Aorta (tissue), 5 donors: ENCODE measurements around the gene ETV5. TPM values are rescaled to one million over a fixed set of nuclear protein-coding genes. Genes with fewer than 3 reads are reported as not detected.
"Not testable (repeated sequence)": the region's sequence is repeated elsewhere in the genome, so short reads cannot be mapped to it uniquely, and the experiment has no call there.

Experiments used
- ATAC-seq: fragments of 200-7000 bp; cut with Tn5 transposase; one replicate; pipeline ENCODE4 v1.9.1; 2022; ENCODE audit warnings: moderate library complexity; ENCODE audit not compliant: low FRiP score
- DNase-seq, 2 donors: peaks; one replicate each; pipeline ENCODE4 v3.0.0-alpha.2; 2020
- H3K27ac ChIP-seq, 2 donors: one replicate each; pipeline ENCODE4 v1.5.1; 2013; ENCODE audit warnings: low read length in 2 of 2, mild to moderate bottlenecking in 2 of 2, moderate library complexity in 2 of 2, control low read depth in 1 of 2, inconsistent platforms in 1 of 2, low read depth in 1 of 2
- H3K27me3 ChIP-seq, 2 donors: one replicate each; pipeline ENCODE4 v1.6.1; 2013; ENCODE audit warnings: control low read depth in 1 of 2, low read length in 1 of 2, mild to moderate bottlenecking in 1 of 2, moderate library complexity in 1 of 2; ENCODE audit not compliant: insufficient read depth in 2 of 2, control insufficient read depth in 1 of 2
- H3K36me3 ChIP-seq, 2 donors: one replicate each; pipeline ENCODE4 v1.6.1; 2013; ENCODE audit warnings: control low read depth in 1 of 2, low read length in 1 of 2, mild to moderate bottlenecking in 1 of 2; ENCODE audit not compliant: insufficient read depth in 2 of 2, control insufficient read depth in 1 of 2
- H3K4me1 ChIP-seq, 2 donors: one replicate each; pipeline ENCODE4 v1.6.1; 2013; ENCODE audit warnings: low read length in 2 of 2, control low read depth in 1 of 2, mild to moderate bottlenecking in 1 of 2, moderate library complexity in 1 of 2; ENCODE audit not compliant: insufficient read depth in 2 of 2, control insufficient read depth in 1 of 2
- H3K4me3 ChIP-seq, 2 donors: one replicate each; pipeline ENCODE4 v1.5.1; 2013; ENCODE audit warnings: low read length in 2 of 2, control low read depth in 1 of 2, mild to moderate bottlenecking in 1 of 2
- H3K9me3 ChIP-seq: one replicate; pipeline ENCODE4 v1.6.1; 2013; ENCODE audit warnings: mild to moderate bottlenecking, low read length; ENCODE audit not compliant: control insufficient read depth
- WGBS, 2 donors: extraction: QIAGEN DNeasy Blood & Tissue Kit; methylation state at CpG; one replicate each; pipeline ENCODE4 v1.1.7; 2013; 5-methylcytosine and 5-hydroxymethylcytosine counted together
- intact Hi-C, 2 donors: fragments of 100-400 bp; cut with DNase I; formaldehyde crosslinking; loops; one replicate each; pipeline versions ENCODE4 v1.14.2 to v1.15.0; 2022
- polyA plus RNA-seq, 2 donors: library from polyadenylated mRNA; stranded (reverse); fragments of 200-250 nt; gene quantifications; one replicate each; pipeline ENCODE4 v1.2.3, GENCODE V29; 2013
- total RNA-seq, 2 donors: library from RNA; stranded (reverse); fragmentation: NEBNext Ultra II Directional; extraction: Animal tissue kit (Norgen Biotek cat#: 25700); gene quantifications; one replicate each; pipeline ENCODE4 v1.2.1, GENCODE V29; 2021
- donor health status: healthy with polysubstance abuse.
- donor health status: Bipolar disorder and iron deficiency.
- donor health status: DM: no; HTN: no; CAD: no.
- donor health status: DM: no; HTN: no; CAD: no.
- donor health status: DM: yes; HTN: yes; CAD: no.

ETV5 gene
- total and polyA plus RNA-seq, 4 donors: 7.6 to 34.0 (median 17.1) TPM

- peaks cover 3 to 4% of the 10 kb centered on the region in 2 donors for H3K36me3 ChIP-seq
- 78 to 80% methylated on average over 7 of the region's 7 CpGs for whole genome bisulfite sequencing, 2 donors
- peaks cover 2% of the 10 kb centered on the region for H3K9me3 ChIP-seq
- H3K4me1 ChIP-seq: no peaks in the 10 kb centered on the region
- H3K27ac ChIP-seq: no peak overlapping the region
- ATAC-seq: no peak
- no peak overlapping the region for H3K4me3 ChIP-seq
- no peaks in the 10 kb centered on the region for H3K27me3 ChIP-seq
- no peak for DNase-seq
- intact Hi-C loops: no loop called here
Observed at GRCh38 chr3:186042521-186043202, 66.2 kb downstream of the ETV5 start.

GRCh38 chr3:186042036-186042435 lies 66.9 kb downstream of the ETV5 start:
- Histone ChIP-seq H3K4me3 (no peak overlapping the region), H3K36me3 (peaks cover 1 to 2% of the 10 kb centered on the region in 2 donors), H3K4me1 (no peaks in the 10 kb centered on the region), H3K27me3 (no peaks in the 10 kb centered on the region), H3K27ac (no peak overlapping the region), H3K9me3 (peaks cover 2% of the 10 kb centered on the region)
- intact Hi-C loops: no loop called here
- WGBS, 2 donors: 93 to 94% methylated on average over 3 of the region's 3 CpGs
- ATAC-seq: no peak
- DNase-seq: no peak

- no peaks in the 10 kb centered on the region for H3K4me1 ChIP-seq
- DNase-seq (no peak), ATAC-seq (no peak)
- intact Hi-C loops: no loop called here
- no peak overlapping the region for H3K4me3 ChIP-seq
- H3K36me3 ChIP-seq: no peaks in the 10 kb centered on the region
- H3K27ac ChIP-seq: no peak overlapping the region
- H3K27me3 ChIP-seq: no peaks in the 10 kb centered on the region
- WGBS, 2 donors: 73 to 74% methylated on average over 4 of the region's 4 CpGs
- peaks cover 2% of the 10 kb centered on the region for H3K9me3 ChIP-seq
Observed at GRCh38 chr3:186038360-186038759, 70.5 kb downstream of the ETV5 start.

GRCh38 chr3:186035277-186035676 lies 73.6 kb downstream of the ETV5 start:
- Histone ChIP-seq H3K27me3 (no peaks in the 10 kb centered on the region), H3K4me1 (no peaks in the 10 kb centered on the region), H3K4me3 (no peak overlapping the region), H3K9me3 (peaks cover 2% of the 10 kb centered on the region), H3K36me3 (no peaks in the 10 kb centered on the region), H3K27ac (no peak overlapping the region)
- intact Hi-C loops: no loop called here
- DNase-seq: no peak
- WGBS, 2 donors: 83 to 84% methylated on average over 4 of the region's 4 CpGs
- no peak for ATAC-seq

GRCh38 chr3:186032321-186032720 lies 76.6 kb downstream of the ETV5 start:
- WGBS, 2 donors: 88 to 94% methylated on average over 1 of the region's 1 CpG
- H3K4me1 ChIP-seq: no peaks in the 10 kb centered on the region
- no peak overlapping the region for H3K27ac ChIP-seq
- no peaks in the 10 kb centered on the region for H3K36me3 ChIP-seq
- no peak for DNase-seq
- H3K4me3 ChIP-seq: no peak overlapping the region
- H3K9me3 ChIP-seq: no peaks in the 10 kb centered on the region
- intact Hi-C loops: no loop called here
- no peak for ATAC-seq
- no peaks in the 10 kb centered on the region for H3K27me3 ChIP-seq

GRCh38 chr3:186025993-186026392 lies 82.9 kb downstream of the ETV5 start:
- DNase-seq, H3K27ac ChIP-seq, ATAC-seq, H3K27me3 ChIP-seq, H3K9me3 ChIP-seq, intact Hi-C loops, H3K4me3 ChIP-seq, H3K4me1 ChIP-seq, H3K36me3 ChIP-seq: not testable (repeated sequence)
- WGBS, 2 donors: 92 to 95% methylated on average over 5 of the region's 5 CpGs

- Histone ChIP-seq H3K36me3 (no peaks in the 10 kb centered on the region), H3K27me3 (no peaks in the 10 kb centered on the region), H3K4me3 (no peak overlapping the region), H3K4me1 (peaks cover 0 to 3% of the 10 kb centered on the region in 2 donors), H3K27ac (no peak overlapping the region), H3K9me3 (no peaks in the 10 kb centered on the region)
- 37 to 39% methylated on average over 5 of the region's 5 CpGs for WGBS, 2 donors
- intact Hi-C loops: no loop called here
- DNase-seq: no peak
- ATAC-seq: no peak
Observed at GRCh38 chr3:186025161-186025560, 83.7 kb downstream of the ETV5 start.

- Histone ChIP-seq H3K9me3 (no peaks in the 10 kb centered on the region), H3K27me3 (no peaks in the 10 kb centered on the region), H3K4me3 (no peak overlapping the region), H3K4me1 (peaks cover 0 to 3% of the 10 kb centered on the region in 2 donors), H3K36me3 (no peaks in the 10 kb centered on the region), H3K27ac (no peak overlapping the region)
- intact Hi-C loops: no loop called here
- WGBS, 2 donors: 3 to 5% methylated on average over 6 of the region's 6 CpGs
- DNase-seq: peak in 1 of 2 donors; percentile 78
- peak; percentile 78 for ATAC-seq
Observed at GRCh38 chr3:186024210-186024609, 84.7 kb downstream of the ETV5 start.

- Histone ChIP-seq H3K9me3 (no peaks in the 10 kb centered on the region), H3K27ac (no peak overlapping the region), H3K4me1 (peaks cover 0 to 3% of the 10 kb centered on the region in 2 donors), H3K36me3 (no peaks in the 10 kb centered on the region), H3K4me3 (no peak overlapping the region), H3K27me3 (no peaks in the 10 kb centered on the region)
- intact Hi-C loops: no loop called here
- DNase-seq (no peak), ATAC-seq (no peak)
- WGBS, 2 donors: 82 to 85% methylated on average over 3 of the region's 3 CpGs
Observed at GRCh38 chr3:186022931-186023330, 86.0 kb downstream of the ETV5 start.
